ENCODE results near the gene AAMDC.
"Not testable (repeated sequence)": the region's sequence is repeated elsewhere in the genome, so short reads cannot be mapped to it uniquely, and the experiment has no call there.

- TF ChIP-seq CTCF (IDR thresholded peaks at IDR 0.05; ENCODE audit: insufficient read depth, low read length, poor library complexity, severe bottlenecking); EZH2phosphoT487 (conservative IDR thresholded peaks at IDR 0.05; ENCODE audit: low read length): not testable (repeated sequence)
Observed at GRCh38 chr11:77889045-77889444, 68.1 kb downstream of the AAMDC start.
